K562 (cell line): ENCODE measurements around the gene MTSS2. TPM values are rescaled to one million over a fixed set of nuclear protein-coding genes. Genes with fewer than 3 reads are reported as not detected.

ENCODE experiments used
- ATAC-seq: fragments of 200-7000 bp; cut with Tn5 transposase; 3 replicates; pipeline ENCODE4 v1.9.1; 2020; ENCODE audit warnings: moderate library complexity
- BruUV-seq: library from RNA; stranded (reverse); fragments of 400-500 nt; replicated peaks from 2 replicates; lab custom pipeline; 2021; lab: Mats Ljungman, UMichigan
- CTCF ChIA-PET: fragments of 300-600 bp; formaldehyde crosslinking; extraction: SDS; loops from one replicate; lab custom pipeline; 2021; ENCODE audit warnings: low intra/inter-chr PET ratio; lab: Yijun Ruan, JAX
- POLR2A ChIA-PET: fragments of 300-600, 350-650 bp; sonication (Branson Sonifier 250); formaldehyde crosslinking; extraction: SDS; loops from one replicate; lab custom pipeline; 2021; ENCODE audit warnings: antibody characterized with exemption, inconsistent platforms; lab: Yijun Ruan, JAX
- DNase-seq, 4 experiments: peaks; one replicate each; pipeline versions ENCODE4 v3.0.0 to v3.0.0-alpha.2; 2011 to 2018; ENCODE audit warnings: low spot score in 3 of 4, mixed read lengths in 3 of 4; ENCODE audit errors: extremely low read depth in 1 of 4
- FAIRE-seq: peaks from 2 replicates; lab custom pipeline; 2011; peaks lifted over from hg19 to GRCh38; lab: Jason Lieb, UNC
- H2AFZ ChIP-seq: 2 replicates; pipeline ENCODE4 v1.6.0; 2011; ENCODE audit warnings: low read depth, low read length, control low read depth, inconsistent platforms
- H3K27ac ChIP-seq: fragments of 200-600 bp; 3 replicates; pipeline ENCODE4 v1.8.0; 2011; ENCODE audit warnings: low read depth, mild to moderate bottlenecking, control low read depth, inconsistent platforms, low read length, moderate library complexity, mixed read lengths; ENCODE audit errors: extremely low read depth
- H3K27me3 ChIP-seq, 2 experiments: fragments of 300-600 bp in 1 of 2; 2 replicates in 1 of 2; 3 replicates in 1 of 2; pipeline versions ENCODE4 v1.6.0 to v1.8.0; 2011; ENCODE audit warnings: inconsistent platforms in 2 of 2, low read length in 2 of 2, mild to moderate bottlenecking in 1 of 2, mixed read lengths in 1 of 2, moderate library complexity in 1 of 2; ENCODE audit not compliant: control insufficient read depth in 2 of 2, insufficient read depth in 2 of 2
- H3K36me3 ChIP-seq: fragments of 300-600 bp; 3 replicates; pipeline ENCODE4 v1.8.0; 2011; ENCODE audit warnings: mild to moderate bottlenecking, low read length, inconsistent platforms; ENCODE audit not compliant: control insufficient read depth, insufficient read depth
- H3K4me1 ChIP-seq, 2 experiments: fragments of 200-600 bp in 1 of 2; replicated peaks in 1 of 2; 2 replicates in 1 of 2; 3 replicates in 1 of 2; pipeline versions ENCODE4 v1.5.1 to v1.8.0; 2011; ENCODE audit warnings: inconsistent platforms in 2 of 2, low read length in 2 of 2, mild to moderate bottlenecking in 1 of 2, mixed read lengths in 1 of 2, moderate library complexity in 1 of 2; ENCODE audit not compliant: control insufficient read depth in 2 of 2, insufficient read depth in 2 of 2
- H3K4me2 ChIP-seq: 2 replicates; pipeline ENCODE4 v1.6.1; 2011; ENCODE audit warnings: low read length, control low read depth, inconsistent platforms, mixed read lengths; ENCODE audit not compliant: insufficient read depth
- H3K4me3 ChIP-seq: fragments of 200-600 bp; sonication (generic), shearing (Covaris generic); 2 replicates; pipeline ENCODE4 v1.5.1; 2016; ENCODE audit warnings: control low read depth, inconsistent platforms
- H3K79me2 ChIP-seq: fragments of 200-600 bp; 3 replicates; pipeline ENCODE4 v1.8.0; 2011; ENCODE audit warnings: low read length, inconsistent platforms; ENCODE audit not compliant: control insufficient read depth, insufficient read depth
- H3K9ac ChIP-seq, 2 experiments: 2 replicates each; pipeline versions ENCODE4 v1.6.0 to v1.6.1; 2011; ENCODE audit warnings: low read depth in 2 of 2, low read length in 2 of 2, control low read depth in 1 of 2, inconsistent platforms in 1 of 2, mild to moderate bottlenecking in 1 of 2, mixed read lengths in 1 of 2; ENCODE audit not compliant: insufficient read depth in 1 of 2
- H3K9me1 ChIP-seq: one replicate; pipeline ENCODE4 v1.6.0; 2011; ENCODE audit warnings: inconsistent platforms, mild to moderate bottlenecking, low read length, moderate library complexity; ENCODE audit not compliant: control insufficient read depth, insufficient read depth
- H3K9me3 ChIP-seq: replicated peaks from 2 replicates; pipeline ENCODE4 v1.5.1; 2011; ENCODE audit warnings: low read depth, low read length, inconsistent platforms; ENCODE audit not compliant: control insufficient read depth, insufficient read depth
- H4K20me1 ChIP-seq: replicated peaks from 2 replicates; pipeline ENCODE4 v1.6.1; 2011; ENCODE audit warnings: low read length, inconsistent platforms, mixed read lengths; ENCODE audit not compliant: control insufficient read depth, insufficient read depth
- FOXA3 ChIP-seq, 2 experiments: fragments of 450-650 bp in 1 of 2; sonication (generic) in 1 of 2; formaldehyde crosslinking; IDR thresholded peaks in 1 of 2; conservative IDR thresholded peaks in 1 of 2; 2 replicates each; pipeline versions ENCODE4 v1.4.0 to v1.8.0; 2020 to 2022; ENCODE audit warnings: mild to moderate bottlenecking in 2 of 2, missing genetic modification reagents in 1 of 2
- HDAC8 ChIP-seq: fragments of 450-650 bp; IDR thresholded peaks from 2 replicates; pipeline ENCODE4 v1.6.1; 2016; ENCODE audit warnings: mild to moderate bottlenecking, missing genetic modification characterization, moderate library complexity, missing compliant biosample characterization
- PURB ChIP-seq: sonication (generic); formaldehyde crosslinking; IDR thresholded peaks from 2 replicates; pipeline ENCODE4 v1.9.0; 2021; ENCODE audit warnings: low read depth, mild to moderate bottlenecking, missing genetic modification reagents
- U2AF2 ChIP-seq: fragments of 200-400 bp; formaldehyde crosslinking; optimal IDR thresholded peaks from 2 replicates; pipeline ENCODE3; 2017; ENCODE audit warnings: low read depth, mild to moderate bottlenecking, low read length
- ZNF143 ChIP-seq: sonication (generic); formaldehyde crosslinking; IDR thresholded peaks from 2 replicates; pipeline ENCODE4 v1.9.0; 2022; ENCODE audit warnings: mild to moderate bottlenecking, missing genetic modification reagents
- ZNF282 ChIP-seq: sonication (generic); formaldehyde crosslinking; IDR thresholded peaks from 2 replicates; pipeline ENCODE4 v1.8.1; 2023; ENCODE audit warnings: missing genetic modification reagents
- ZNF586 ChIP-seq: fragments of 450-650 bp; formaldehyde crosslinking; conservative IDR thresholded peaks from 2 replicates; pipeline ENCODE4 v1.4.0; 2020; ENCODE audit warnings: mild to moderate bottlenecking, moderate library complexity
- ZNF766 ChIP-seq: fragments of 200-800 bp; sonication (Bioruptor generic); conservative IDR thresholded peaks from 2 replicates; pipeline ENCODE4 v1.6.1; 2016; ENCODE audit warnings: missing genetic modification characterization, missing compliant biosample characterization
- WGBS: fragments of 100-300 bp; shearing (Covaris generic); methylation state at CpG from one replicate; pipeline ENCODE4 v1.1.6; 2016; ENCODE audit warnings: low coverage, mixed read lengths; ENCODE audit not compliant: insufficient coverage; ENCODE audit errors: missing lambda C conversion rate; 5-methylcytosine and 5-hydroxymethylcytosine counted together
- in situ Hi-C: fragments of 300-500 bp; cut with MboI; formaldehyde crosslinking; loops from 4 replicates; pipeline ENCODE4 v1.15.0; 2018; ENCODE audit warnings: inconsistent platforms, mixed read lengths
- intact Hi-C: fragments of 100-400 bp; cut with micrococcal nuclease; formaldehyde crosslinking; loops from 2 replicates; pipeline ENCODE4 v1.14.2; 2022
- polyA plus RNA-seq, 8 experiments: library from polyadenylated mRNA; depleted of rRNA in 4 of 8; stranded (reverse) in 5 of 8; unstranded in 3 of 8; fragments of >200 nt; fragmentation: Nextera tagmentation in 2 of 8; fragmentation: Illumina TruSeq in 1 of 8; extraction: Ambion mirVana in 2 of 8; extraction: Trizol in 1 of 8; gene quantifications; 2 replicates each; pipeline versions ENCODE4 v1.2.1 to v1.2.3, GENCODE V29; 2011 to 2014; ENCODE audit warnings: inconsistent platforms in 1 of 8, missing spikeins in 1 of 8
- total RNA-seq, 7 experiments: library from RNA; depleted of rRNA in 6 of 7; stranded (reverse); fragments of >200 nt in 6 of 7; fragmentation: Illumina TruSeq in 2 of 7; extraction: Trizol in 2 of 7; gene quantifications; 2 replicates each; pipeline versions ENCODE4 v1.2.1 to v1.2.3, GENCODE V29; 2011 to 2021; ENCODE audit warnings: low replicate concordance in 1 of 7
- TF ChIP-seq, protein P1 (sequence below): sonication (generic); formaldehyde crosslinking; IDR thresholded peaks from 2 replicates; pipeline ENCODE4 v1.8.1; 2023; ENCODE audit warnings: mild to moderate bottlenecking, missing genetic modification reagents

The MTSS2 gene
- total and polyA plus RNA-seq, 9 of the 15 experiments (the other 6 are each of a cell fraction or from before 2014, with no cell fraction given): 0.11 to 60.3 (median 16.9) TPM

DNA sequence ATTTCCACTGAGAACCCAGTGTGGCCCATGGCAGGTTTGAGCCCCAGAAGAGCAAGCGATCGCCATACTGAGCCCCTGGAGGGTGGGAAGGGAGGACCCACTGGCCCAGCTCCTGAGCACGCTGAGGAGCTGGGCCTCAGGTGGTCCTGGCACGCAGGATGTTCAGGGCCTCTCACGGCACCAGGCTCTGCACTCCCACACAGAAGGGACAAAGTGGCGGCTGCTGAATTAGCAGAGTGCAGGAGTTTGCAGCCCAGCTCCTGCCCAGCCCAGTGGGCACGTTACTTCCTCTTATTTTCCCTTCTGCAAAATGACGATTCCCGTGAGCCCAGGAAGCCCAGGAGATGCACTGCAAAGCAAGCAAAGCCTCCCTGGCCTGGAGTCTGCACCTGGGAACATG lies 42.3 kb upstream of the MTSS2 start (continued):
- TF ChIP-seq FOXA3 (CRISPR knock-in tag; conservative IDR thresholded peaks at IDR 0.05 in 1 of 2, IDR thresholded peaks at IDR 0.05 in 1 of 2): no peak
- TF ChIP-seq ZNF586 (CRISPR knock-in tag): no peak
- TF ChIP-seq ZNF143 (CRISPR knock-in tag): no peak
- TF ChIP-seq ZNF282 (CRISPR knock-in tag): no peak
- TF ChIP-seq U2AF2: no peak

DNA sequence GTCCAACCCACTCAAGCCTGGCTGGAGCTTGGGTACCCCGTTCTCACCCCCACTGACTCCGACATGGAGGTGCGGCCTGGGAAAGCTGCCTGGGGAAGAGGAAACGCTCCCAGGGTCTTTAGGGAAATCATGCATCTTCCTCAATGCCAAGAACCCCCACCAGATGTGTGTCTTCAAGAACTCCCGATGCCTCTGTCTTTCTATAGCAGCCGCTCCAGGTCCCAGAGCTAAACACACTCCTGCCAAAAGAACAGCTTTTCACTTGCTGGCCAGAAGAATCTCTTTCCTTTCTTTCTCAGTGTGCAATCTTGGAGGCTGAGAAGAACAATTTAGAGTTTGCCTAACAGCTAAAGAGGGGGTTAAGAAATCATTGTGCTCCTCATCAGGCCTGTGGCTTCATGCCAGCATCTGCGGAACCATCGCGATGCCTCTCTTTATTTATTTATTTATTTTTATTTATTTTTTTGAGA lies 41.1 kb upstream of the MTSS2 start:
- 84% methylated on average over 9 of the region's 9 CpGs for whole genome bisulfite sequencing
- Histone ChIP-seq H3K4me3 (no peak overlapping the region), H3K9me3 (no peaks in the 10 kb centered on the region), H3K4me1 (peaks cover 8 to 25% of the 10 kb centered on the region in 2 experiments; a peak in 4 of 5 replicates), H3K27me3 (no peaks in the 10 kb centered on the region), H3K4me2 (peak overlapping the region; percentile 45; the same call in 1 of the 2 replicates), H2AFZ (no peak overlapping the region), H4K20me1 (no peaks in the 10 kb centered on the region), H3K9ac (peak overlapping the region in 1 of 2 experiments; percentile 2; a peak in 1 of 4 replicates), H3K79me2 (no peaks in the 10 kb centered on the region), H3K9me1 (peaks cover 5% of the 10 kb centered on the region), H3K27ac (peak overlapping the region; percentile 23; the same call in 1 of the 3 replicates), H3K36me3 (peaks cover 30% of the 10 kb centered on the region; the same call in 2 of the 3 replicates)
- no TSS peak for BruUV-seq
- FAIRE-seq: no peak
- ChIA-PET POLR2A (interaction anchor here (0.6 kb wide), 1 partner anchor 75 kb away, joined by 3 read pairs; no protein-coding TSS in a partner anchor), CTCF (no interaction called here)
- ATAC-seq: no peak
- no peak for DNase-seq
- in situ Hi-C loops (no loop called here), intact Hi-C loops (no loop called here)
- TF ChIP-seq, protein P1, sequence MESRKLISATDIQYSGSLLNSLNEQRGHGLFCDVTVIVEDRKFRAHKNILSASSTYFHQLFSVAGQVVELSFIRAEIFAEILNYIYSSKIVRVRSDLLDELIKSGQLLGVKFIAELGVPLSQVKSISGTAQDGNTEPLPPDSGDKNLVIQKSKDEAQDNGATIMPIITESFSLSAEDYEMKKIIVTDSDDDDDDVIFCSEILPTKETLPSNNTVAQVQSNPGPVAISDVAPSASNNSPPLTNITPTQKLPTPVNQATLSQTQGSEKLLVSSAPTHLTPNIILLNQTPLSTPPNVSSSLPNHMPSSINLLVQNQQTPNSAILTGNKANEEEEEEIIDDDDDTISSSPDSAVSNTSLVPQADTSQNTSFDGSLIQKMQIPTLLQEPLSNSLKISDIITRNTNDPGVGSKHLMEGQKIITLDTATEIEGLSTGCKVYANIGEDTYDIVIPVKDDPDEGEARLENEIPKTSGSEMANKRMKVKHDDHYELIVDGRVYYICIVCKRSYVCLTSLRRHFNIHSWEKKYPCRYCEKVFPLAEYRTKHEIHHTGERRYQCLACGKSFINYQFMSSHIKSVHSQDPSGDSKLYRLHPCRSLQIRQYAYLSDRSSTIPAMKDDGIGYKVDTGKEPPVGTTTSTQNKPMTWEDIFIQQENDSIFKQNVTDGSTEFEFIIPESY (CRISPR knock-in tag): no peak
- TF ChIP-seq HDAC8 (no peak), PURB (CRISPR knock-in tag) (no peak), ZNF766 (CRISPR knock-in tag) (no peak)
